SK-N-SH treated with all-trans-retinoic acid at 6 μM for 48 hours (cell line): ENCODE results near the gene GRIN1.

Source experiments
- ATAC-seq: fragments of 200-7000 bp; cut with Tn5 transposase; 3 replicates; pipeline ENCODE4 v1.9.1; 2020; ENCODE audit warnings: mild to moderate bottlenecking, moderate library complexity
- ARNTL ChIP-seq: fragments of 450-650 bp; formaldehyde crosslinking; IDR thresholded peaks from 2 replicates; pipeline ENCODE4 v1.5.0; 2020; ENCODE audit warnings: low read depth, mild to moderate bottlenecking, moderate library complexity, borderline replicate concordance
- BACH2 ChIP-seq: fragments of 250-450 bp; sonication (Bioruptor Pico); IDR thresholded peaks from 2 replicates; pipeline ENCODE4 v1.9.0; 2021; ENCODE audit warnings: mild to moderate bottlenecking, borderline replicate concordance
- CSDC2 ChIP-seq: fragments of 250-450 bp; sonication (Bioruptor Pico); IDR thresholded peaks from 2 replicates; pipeline ENCODE4 v1.5.0; 2020; ENCODE audit warnings: mild to moderate bottlenecking, moderate library complexity
- ESRRG ChIP-seq: fragments of 250-450 bp; sonication (Bioruptor Pico); IDR thresholded peaks from 2 replicates; pipeline ENCODE4 v1.6.1; 2021; ENCODE audit warnings: mild to moderate bottlenecking
- GLIS3 ChIP-seq: fragments of 250-450 bp; sonication (Bioruptor Pico); IDR thresholded peaks from 2 replicates; pipeline ENCODE4 v1.5.0; 2020; ENCODE audit warnings: mild to moderate bottlenecking, moderate library complexity
- ISL1 ChIP-seq: fragments of 250-450 bp; sonication (Bioruptor Pico); IDR thresholded peaks from 2 replicates; pipeline ENCODE4 v2.1.2; 2022; ENCODE audit warnings: mild to moderate bottlenecking, moderate library complexity
- OSR1 ChIP-seq: fragments of 250-450 bp; sonication (Bioruptor Pico); IDR thresholded peaks from 2 replicates; pipeline ENCODE4 v1.8.0; 2022; ENCODE audit warnings: moderate library complexity, mild to moderate bottlenecking, inconsistent platforms
- PPARA ChIP-seq: fragments of 250-450 bp; sonication (Bioruptor Pico); IDR thresholded peaks from 2 replicates; pipeline ENCODE4 v1.5.0; 2020; ENCODE audit warnings: mild to moderate bottlenecking, borderline replicate concordance
- SNAI2 ChIP-seq: fragments of 250-450 bp; sonication (Bioruptor Pico); IDR thresholded peaks from 2 replicates; pipeline ENCODE4 v1.5.0; 2020; ENCODE audit warnings: mild to moderate bottlenecking, moderate library complexity
- TOX ChIP-seq: fragments of 250-450 bp; sonication (Bioruptor Pico); IDR thresholded peaks from 2 replicates; pipeline ENCODE4 v1.8.0; 2021; ENCODE audit warnings: mild to moderate bottlenecking, moderate library complexity, borderline replicate concordance
- ZC3H10 ChIP-seq: fragments of 250-450 bp; sonication (Bioruptor Pico); IDR thresholded peaks from 2 replicates; pipeline ENCODE4 v1.5.1; 2021; ENCODE audit warnings: mild to moderate bottlenecking, moderate library complexity
- ZFP3 ChIP-seq: fragments of 250-450 bp; sonication (Bioruptor Pico); IDR thresholded peaks from 2 replicates; pipeline ENCODE4 v1.5.0; 2020; ENCODE audit warnings: mild to moderate bottlenecking, moderate library complexity
- ZFP30 ChIP-seq: fragments of 450-650 bp; formaldehyde crosslinking; IDR thresholded peaks from 2 replicates; pipeline ENCODE4 v1.5.0; 2022; ENCODE audit warnings: mild to moderate bottlenecking, moderate library complexity
- ZNF565 ChIP-seq: fragments of 450-650 bp; formaldehyde crosslinking; conservative IDR thresholded peaks from 2 replicates; pipeline ENCODE4 v1.5.0; 2020; ENCODE audit warnings: low read depth, mild to moderate bottlenecking, moderate library complexity
- ZNF8 ChIP-seq: fragments of 450-650 bp; formaldehyde crosslinking; IDR thresholded peaks from 2 replicates; pipeline ENCODE4 v1.5.0; 2020; ENCODE audit warnings: mild to moderate bottlenecking, moderate library complexity
- TF ChIP-seq, protein P1 (sequence below): fragments of 250-450 bp; sonication (Bioruptor Pico); IDR thresholded peaks from 2 replicates; pipeline ENCODE4 v1.8.0; 2021; ENCODE audit warnings: low read depth, mild to moderate bottlenecking, moderate library complexity, borderline replicate concordance
- TF ChIP-seq, protein P2 (sequence below): fragments of 250-450 bp; sonication (Bioruptor Pico); IDR thresholded peaks from 2 replicates; pipeline ENCODE4 v1.5.0; 2020; ENCODE audit warnings: mild to moderate bottlenecking, moderate library complexity
- TF ChIP-seq, protein P3 (sequence below): fragments of 250-450 bp; sonication (Bioruptor Pico); IDR thresholded peaks from 2 replicates; pipeline ENCODE4 v1.8.0; 2020; ENCODE audit warnings: mild to moderate bottlenecking, moderate library complexity, borderline replicate concordance

GRIN1 gene

DNA sequence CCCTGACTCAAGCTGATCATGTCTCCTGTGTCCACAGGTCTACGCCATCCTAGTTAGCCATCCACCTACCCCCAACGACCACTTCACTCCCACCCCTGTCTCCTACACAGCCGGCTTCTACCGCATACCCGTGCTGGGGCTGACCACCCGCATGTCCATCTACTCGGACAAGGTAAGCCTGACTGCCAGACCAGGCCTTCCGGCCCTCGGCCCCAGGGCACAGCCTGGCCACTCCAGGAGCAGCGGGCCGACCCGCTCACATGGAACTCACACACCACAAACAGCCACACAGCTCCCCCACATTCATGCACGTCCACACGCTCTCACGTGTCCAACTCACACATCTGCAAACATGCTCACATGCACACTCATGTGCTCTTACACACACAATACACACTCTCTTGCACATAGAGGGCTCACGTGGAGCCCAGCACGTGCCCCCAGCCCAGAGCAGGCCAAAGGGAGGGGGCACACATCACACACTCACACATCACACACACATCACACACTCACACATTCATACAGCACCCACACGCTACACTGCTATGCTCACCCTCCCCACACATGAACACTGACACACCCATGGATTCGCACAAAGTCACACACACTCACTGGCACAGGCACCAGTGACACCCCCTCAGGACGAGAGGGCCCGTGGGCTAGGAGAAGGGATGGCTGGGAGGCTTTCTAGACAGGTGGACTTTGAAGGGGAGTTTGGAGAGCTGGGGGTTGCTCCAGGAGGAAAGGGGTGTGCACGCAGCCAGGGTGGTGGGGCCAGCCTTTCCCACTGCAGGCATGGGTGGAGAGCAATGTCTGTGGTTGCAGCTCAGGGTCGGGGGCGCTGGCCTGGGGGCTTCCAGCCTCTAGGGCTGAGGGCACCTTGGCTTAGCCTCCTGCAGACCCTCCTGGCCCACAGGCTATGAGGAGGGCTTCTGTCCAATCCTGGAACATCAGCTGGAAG, 3.3 kb downstream of the GRIN1 start (continued):
- TF ChIP-seq, protein P1, sequence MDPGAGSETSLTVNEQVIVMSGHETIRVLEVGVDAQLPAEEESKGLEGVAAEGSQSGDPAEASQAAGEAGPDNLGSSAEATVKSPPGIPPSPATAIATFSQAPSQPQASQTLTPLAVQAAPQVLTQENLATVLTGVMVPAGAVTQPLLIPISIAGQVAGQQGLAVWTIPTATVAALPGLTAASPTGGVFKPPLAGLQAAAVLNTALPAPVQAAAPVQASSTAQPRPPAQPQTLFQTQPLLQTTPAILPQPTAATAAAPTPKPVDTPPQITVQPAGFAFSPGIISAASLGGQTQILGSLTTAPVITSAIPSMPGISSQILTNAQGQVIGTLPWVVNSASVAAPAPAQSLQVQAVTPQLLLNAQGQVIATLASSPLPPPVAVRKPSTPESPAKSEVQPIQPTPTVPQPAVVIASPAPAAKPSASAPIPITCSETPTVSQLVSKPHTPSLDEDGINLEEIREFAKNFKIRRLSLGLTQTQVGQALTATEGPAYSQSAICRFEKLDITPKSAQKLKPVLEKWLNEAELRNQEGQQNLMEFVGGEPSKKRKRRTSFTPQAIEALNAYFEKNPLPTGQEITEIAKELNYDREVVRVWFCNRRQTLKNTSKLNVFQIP = no peak
- no peak for TF ChIP-seq SNAI2 (CRISPR knock-in tag)
- no peak for TF ChIP-seq ESRRG (CRISPR knock-in tag)
- TF ChIP-seq GLIS3 (CRISPR knock-in tag) = no peak
- TF ChIP-seq BACH2 (CRISPR knock-in tag) = no peak

DNA sequence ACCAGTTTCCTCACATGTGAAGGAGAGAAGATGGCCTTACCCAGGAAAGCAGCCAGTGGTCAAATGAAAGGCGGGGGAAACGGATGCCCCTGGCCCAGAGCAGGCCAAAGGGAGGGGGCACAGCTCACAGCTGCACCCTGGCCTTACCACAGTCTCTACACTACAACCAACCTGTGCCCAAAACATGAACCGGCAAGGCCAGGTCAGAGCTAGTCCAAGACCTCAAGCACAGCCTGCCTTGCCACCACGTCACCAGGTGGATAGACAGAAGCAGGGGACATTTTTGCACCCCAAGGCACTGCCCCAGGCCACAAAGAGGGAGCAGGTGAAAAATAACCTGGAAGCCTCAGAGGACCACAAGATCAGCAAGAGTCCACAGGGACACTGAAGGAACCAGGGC, 4.5 kb downstream of the GRIN1 start:
- ATAC-seq = no peak
- TF ChIP-seq, protein P2, sequence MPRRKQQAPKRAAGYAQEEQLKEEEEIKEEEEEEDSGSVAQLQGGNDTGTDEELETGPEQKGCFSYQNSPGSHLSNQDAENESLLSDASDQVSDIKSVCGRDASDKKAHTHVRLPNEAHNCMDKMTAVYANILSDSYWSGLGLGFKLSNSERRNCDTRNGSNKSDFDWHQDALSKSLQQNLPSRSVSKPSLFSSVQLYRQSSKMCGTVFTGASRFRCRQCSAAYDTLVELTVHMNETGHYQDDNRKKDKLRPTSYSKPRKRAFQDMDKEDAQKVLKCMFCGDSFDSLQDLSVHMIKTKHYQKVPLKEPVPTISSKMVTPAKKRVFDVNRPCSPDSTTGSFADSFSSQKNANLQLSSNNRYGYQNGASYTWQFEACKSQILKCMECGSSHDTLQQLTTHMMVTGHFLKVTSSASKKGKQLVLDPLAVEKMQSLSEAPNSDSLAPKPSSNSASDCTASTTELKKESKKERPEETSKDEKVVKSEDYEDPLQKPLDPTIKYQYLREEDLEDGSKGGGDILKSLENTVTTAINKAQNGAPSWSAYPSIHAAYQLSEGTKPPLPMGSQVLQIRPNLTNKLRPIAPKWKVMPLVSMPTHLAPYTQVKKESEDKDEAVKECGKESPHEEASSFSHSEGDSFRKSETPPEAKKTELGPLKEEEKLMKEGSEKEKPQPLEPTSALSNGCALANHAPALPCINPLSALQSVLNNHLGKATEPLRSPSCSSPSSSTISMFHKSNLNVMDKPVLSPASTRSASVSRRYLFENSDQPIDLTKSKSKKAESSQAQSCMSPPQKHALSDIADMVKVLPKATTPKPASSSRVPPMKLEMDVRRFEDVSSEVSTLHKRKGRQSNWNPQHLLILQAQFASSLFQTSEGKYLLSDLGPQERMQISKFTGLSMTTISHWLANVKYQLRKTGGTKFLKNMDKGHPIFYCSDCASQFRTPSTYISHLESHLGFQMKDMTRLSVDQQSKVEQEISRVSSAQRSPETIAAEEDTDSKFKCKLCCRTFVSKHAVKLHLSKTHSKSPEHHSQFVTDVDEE (CRISPR knock-in tag) = no peak
- TF ChIP-seq ISL1 (CRISPR knock-in tag) (no peak), ZNF565 (CRISPR knock-in tag) (no peak), ZFP3 (CRISPR knock-in tag) (no peak), ZNF8 (CRISPR knock-in tag) (no peak), SNAI2 (CRISPR knock-in tag) (no peak), ZC3H10 (CRISPR knock-in tag) (no peak), TOX (CRISPR knock-in tag) (no peak), CSDC2 (CRISPR knock-in tag) (no peak), OSR1 (CRISPR knock-in tag) (no peak), PPARA (CRISPR knock-in tag) (no peak), ZFP30 (CRISPR knock-in tag) (no peak), BACH2 (CRISPR knock-in tag) (no peak)
- TF ChIP-seq, protein P1 = no peak
- TF ChIP-seq, protein P3, sequence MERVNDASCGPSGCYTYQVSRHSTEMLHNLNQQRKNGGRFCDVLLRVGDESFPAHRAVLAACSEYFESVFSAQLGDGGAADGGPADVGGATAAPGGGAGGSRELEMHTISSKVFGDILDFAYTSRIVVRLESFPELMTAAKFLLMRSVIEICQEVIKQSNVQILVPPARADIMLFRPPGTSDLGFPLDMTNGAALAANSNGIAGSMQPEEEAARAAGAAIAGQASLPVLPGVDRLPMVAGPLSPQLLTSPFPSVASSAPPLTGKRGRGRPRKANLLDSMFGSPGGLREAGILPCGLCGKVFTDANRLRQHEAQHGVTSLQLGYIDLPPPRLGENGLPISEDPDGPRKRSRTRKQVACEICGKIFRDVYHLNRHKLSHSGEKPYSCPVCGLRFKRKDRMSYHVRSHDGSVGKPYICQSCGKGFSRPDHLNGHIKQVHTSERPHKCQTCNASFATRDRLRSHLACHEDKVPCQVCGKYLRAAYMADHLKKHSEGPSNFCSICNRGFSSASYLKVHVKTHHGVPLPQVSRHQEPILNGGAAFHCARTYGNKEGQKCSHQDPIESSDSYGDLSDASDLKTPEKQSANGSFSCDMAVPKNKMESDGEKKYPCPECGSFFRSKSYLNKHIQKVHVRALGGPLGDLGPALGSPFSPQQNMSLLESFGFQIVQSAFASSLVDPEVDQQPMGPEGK (CRISPR knock-in tag) = no peak

DNA sequence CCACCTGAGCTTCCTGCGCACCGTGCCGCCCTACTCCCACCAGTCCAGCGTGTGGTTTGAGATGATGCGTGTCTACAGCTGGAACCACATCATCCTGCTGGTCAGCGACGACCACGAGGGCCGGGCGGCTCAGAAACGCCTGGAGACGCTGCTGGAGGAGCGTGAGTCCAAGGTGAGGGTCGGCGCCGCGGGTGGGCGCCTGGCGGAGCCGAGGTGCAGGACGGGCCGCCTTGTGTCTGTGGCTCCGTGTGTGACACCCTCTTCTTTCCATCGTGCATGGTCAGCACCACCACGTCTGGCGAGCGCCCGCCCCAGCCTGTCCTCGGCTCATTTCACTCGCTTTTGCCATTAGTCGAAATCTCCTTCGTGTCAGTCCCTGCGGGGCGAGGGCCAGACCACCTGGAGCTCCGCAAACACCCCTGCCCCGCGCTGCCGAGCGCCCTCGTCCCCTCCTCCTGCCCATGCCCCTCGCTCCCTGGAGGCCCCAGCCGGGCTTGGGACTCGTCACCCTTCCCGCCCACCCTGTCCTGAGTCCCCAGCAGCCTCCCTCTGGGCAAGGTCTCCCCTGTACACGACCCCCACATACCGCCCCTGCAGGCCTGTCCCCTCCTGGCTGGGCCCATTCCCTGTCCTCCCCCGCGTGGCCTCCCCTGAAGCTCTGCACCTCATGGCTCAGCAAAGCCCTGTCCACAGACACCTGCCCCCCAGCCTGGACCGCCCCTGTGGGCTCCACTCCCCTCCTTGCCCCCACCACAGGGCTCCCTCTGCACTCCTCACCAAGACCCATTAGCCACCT, 7.0 kb downstream of the GRIN1 start:
- no peak for ATAC-seq
- TF ChIP-seq SNAI2 (CRISPR knock-in tag) (no peak), ZNF8 (CRISPR knock-in tag) (no peak), ZNF565 (CRISPR knock-in tag) (no peak), CSDC2 (CRISPR knock-in tag) (no peak), ARNTL (no peak)
- TF ChIP-seq, protein P2 (CRISPR knock-in tag) = no peak
- TF ChIP-seq, protein P1 = no peak
